GM15510 (cell line): ENCODE data around the gene FGF12.

Source experiments
- POLR2A ChIP-seq: IDR thresholded peaks from 3 replicates; pipeline ENCODE4 v1.6.1; 2011; ENCODE audit warnings: borderline replicate concordance; ENCODE audit not compliant: insufficient read length; ENCODE audit errors: extremely low read depth

The FGF12 gene

GRCh38 chr3:192091831-192092230 is 635.5 kb downstream of the FGF12 start:
- TF ChIP-seq POLR2A, result no peak

DNA sequence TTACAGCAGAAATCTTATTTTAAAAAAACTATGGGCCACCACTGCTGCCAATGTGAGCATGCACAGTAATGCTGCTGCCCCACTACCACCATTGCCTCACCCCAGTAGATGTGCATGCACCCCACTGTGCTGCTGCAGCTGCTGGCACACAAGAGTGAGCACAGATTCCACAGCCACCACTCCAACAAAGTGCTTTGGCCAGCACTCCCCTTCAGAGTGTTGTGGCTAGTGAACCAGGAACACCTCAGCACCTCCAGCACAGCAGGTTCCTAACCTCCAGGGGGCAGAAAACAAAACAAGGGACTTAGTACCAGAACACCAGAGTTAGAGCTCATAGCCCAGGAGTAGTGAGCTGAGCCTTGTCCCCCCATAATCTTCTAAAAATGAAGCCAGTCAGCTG is 636.8 kb downstream of the FGF12 start:
- no peak for TF ChIP-seq POLR2A
